HepG2 (cell line): ENCODE results near the gene NKD1. TPM values are rescaled to one million over a fixed set of nuclear protein-coding genes. Genes with fewer than 3 reads are reported as not detected.

ENCODE experiments used
- AGO1 ChIP-seq: fragments of 200-400 bp; formaldehyde crosslinking; IDR thresholded peaks from 2 replicates; pipeline ENCODE4 v1.6.1; 2017; ENCODE audit warnings: mild to moderate bottlenecking, low read depth, low read length, moderate library complexity; ENCODE audit not compliant: poor library complexity, severe bottlenecking
- CBX5 ChIP-seq: sonication (generic); formaldehyde crosslinking; IDR thresholded peaks from 2 replicates; pipeline ENCODE4 v1.4.0; 2020; ENCODE audit warnings: missing genetic modification reagents, borderline replicate concordance
- CEBPG ChIP-seq: IDR thresholded peaks from 2 replicates; pipeline ENCODE4 v1.6.1; 2016
- CHCHD3 ChIP-seq: sonication (generic); formaldehyde crosslinking; IDR thresholded peaks from 2 replicates; pipeline ENCODE4 v1.8.0; 2022; ENCODE audit warnings: mild to moderate bottlenecking, missing genetic modification reagents, moderate library complexity
- HMGA1 ChIP-seq: sonication (generic); formaldehyde crosslinking; conservative IDR thresholded peaks from 2 replicates; pipeline ENCODE4 v1.4.0; 2020; ENCODE audit warnings: missing genetic modification reagents
- HOXD1 ChIP-seq: sonication (generic); formaldehyde crosslinking; IDR thresholded peaks from 2 replicates; pipeline ENCODE4 v1.5.0; 2020; ENCODE audit warnings: missing genetic modification reagents
- POGZ ChIP-seq: sonication (generic); formaldehyde crosslinking; IDR thresholded peaks from 2 replicates; pipeline ENCODE4 v1.4.0; 2020; ENCODE audit warnings: mild to moderate bottlenecking, missing genetic modification reagents
- PRMT3 ChIP-seq: sonication (generic); formaldehyde crosslinking; IDR thresholded peaks from 2 replicates; pipeline ENCODE4 v1.8.1; 2022; ENCODE audit warnings: low read depth, mild to moderate bottlenecking, moderate library complexity, missing genetic modification reagents, borderline replicate concordance
- THRA ChIP-seq: sonication (generic); formaldehyde crosslinking; IDR thresholded peaks from 2 replicates; pipeline ENCODE4 v1.4.0; 2020; ENCODE audit warnings: missing genetic modification reagents, borderline replicate concordance
- ZBTB4 ChIP-seq: sonication (generic); formaldehyde crosslinking; IDR thresholded peaks from 2 replicates; pipeline ENCODE4 v1.4.0; 2020; ENCODE audit warnings: missing genetic modification reagents, mild to moderate bottlenecking, borderline replicate concordance
- ZBTB43 ChIP-seq: sonication (generic); formaldehyde crosslinking; conservative IDR thresholded peaks from 2 replicates; pipeline ENCODE4 v1.4.0; 2020; ENCODE audit warnings: missing genetic modification reagents
- ZFP91 ChIP-seq: sonication (generic); formaldehyde crosslinking; IDR thresholded peaks from 2 replicates; pipeline ENCODE4 v1.9.0; 2022; ENCODE audit warnings: missing genetic modification reagents, mild to moderate bottlenecking, borderline replicate concordance
- ZMYM2 ChIP-seq: sonication (generic); formaldehyde crosslinking; IDR thresholded peaks from 2 replicates; pipeline ENCODE4 v1.8.0; 2022; ENCODE audit warnings: mild to moderate bottlenecking, missing genetic modification reagents
- ZMYM3 ChIP-seq: sonication (generic); formaldehyde crosslinking; IDR thresholded peaks from 2 replicates; pipeline ENCODE4 v1.5.1; 2020; ENCODE audit warnings: mild to moderate bottlenecking, missing genetic modification reagents
- ZNF263 ChIP-seq: sonication (generic); formaldehyde crosslinking; IDR thresholded peaks from 2 replicates; pipeline ENCODE4 v1.4.0; 2020; ENCODE audit warnings: missing genetic modification reagents
- ZNF432 ChIP-seq: sonication (generic); formaldehyde crosslinking; IDR thresholded peaks from 2 replicates; pipeline ENCODE4 v1.5.0; 2020; ENCODE audit warnings: missing genetic modification reagents, mild to moderate bottlenecking, borderline replicate concordance
- ZNF576 ChIP-seq: sonication (generic); formaldehyde crosslinking; IDR thresholded peaks from 2 replicates; pipeline ENCODE4 v1.4.0; 2020; ENCODE audit warnings: mild to moderate bottlenecking, missing genetic modification reagents
- ZNF768 ChIP-seq: sonication (generic); formaldehyde crosslinking; IDR thresholded peaks from 2 replicates; pipeline ENCODE4 v1.4.0; 2020; ENCODE audit warnings: missing genetic modification reagents
- ZNF839 ChIP-seq: sonication (generic); formaldehyde crosslinking; IDR thresholded peaks from 2 replicates; pipeline ENCODE4 v1.4.0; 2020; ENCODE audit warnings: missing genetic modification reagents, mild to moderate bottlenecking, borderline replicate concordance
- ZSCAN9 ChIP-seq: IDR thresholded peaks from 2 replicates; pipeline ENCODE4 v1.6.1; 2016; ENCODE audit warnings: borderline replicate concordance
- polyA plus RNA-seq, 8 experiments: library from polyadenylated mRNA; depleted of rRNA in 3 of 8; stranded (reverse) in 7 of 8; unstranded in 1 of 8; fragments of >200 nt; fragmentation: Illumina TruSeq in 4 of 8; extraction: Trizol in 4 of 8; gene quantifications; 2 replicates each; pipeline versions ENCODE4 v1.2.1 to v1.2.3, GENCODE V29; 2011 to 2016; ENCODE audit warnings: low read depth in 4 of 8, missing spikeins in 1 of 8, mixed read lengths in 1 of 8; ENCODE audit not compliant: insufficient read depth in 1 of 8
- total RNA-seq, 5 experiments: library from RNA; depleted of rRNA; stranded (reverse); fragments of >200 nt; fragmentation: Illumina TruSeq; extraction: Trizol; gene quantifications; 2 replicates each; pipeline ENCODE4 v1.2.3, GENCODE V29; 2016; ENCODE audit warnings: low read depth in 1 of 5

Gene NKD1
- total and polyA plus RNA-seq, 2 of the 13 experiments (the other 11 are each of a cell fraction or from before 2014, with no cell fraction given): 70.4 to 121 TPM

GRCh38 chr16:50665128-50665878, 117.1 kb downstream of the NKD1 start (continued):
- no peak for TF ChIP-seq ZNF576 (CRISPR knock-in tag)
- TF ChIP-seq ZBTB43 (CRISPR knock-in tag): no peak
- TF ChIP-seq CEBPG (CRISPR knock-in tag): no peak
- TF ChIP-seq THRA: peak; percentile 47; the same call in 1 of the 2 replicates
- 0 out of 2 replicates have a peak, but pooled peaks have one; percentile 24 for TF ChIP-seq ZSCAN9 (CRISPR knock-in tag)
- TF ChIP-seq ZMYM2 (CRISPR knock-in tag): peak; percentile 15; the same call in 1 of the 2 replicates
- TF ChIP-seq ZNF432 (CRISPR knock-in tag): no peak
- TF ChIP-seq HOXD1: no peak
- TF ChIP-seq HMGA1 (CRISPR knock-in tag): no peak
- no peak for TF ChIP-seq ZNF263 (CRISPR knock-in tag)
- no peak for TF ChIP-seq PRMT3 (CRISPR knock-in tag)
- peak; percentile 23; the same call in 1 of the 2 replicates for TF ChIP-seq ZNF768 (CRISPR knock-in tag)
- TF ChIP-seq POGZ (CRISPR knock-in tag): no peak
- no peak for TF ChIP-seq CBX5 (CRISPR knock-in tag)
- peak; percentile 65; the same call in 1 of the 2 replicates for TF ChIP-seq ZBTB4 (CRISPR knock-in tag)
- TF ChIP-seq AGO1: no peak
- TF ChIP-seq ZMYM3 (CRISPR knock-in tag): peak; percentile 77; the same call in 1 of the 2 replicates
- TF ChIP-seq CHCHD3 (CRISPR knock-in tag): no peak
- 0 out of 2 replicates have a peak, but pooled peaks have one; percentile 66 for TF ChIP-seq ZNF839 (CRISPR knock-in tag)
- TF ChIP-seq ZFP91 (CRISPR knock-in tag): peak; percentile 68; the same call in 1 of the 2 replicates
